GM19468 (cell line): ENCODE measurements around the gene KCNH2.
"Not testable (repeated sequence)": the region's sequence is repeated elsewhere in the genome, so short reads cannot be mapped to it uniquely, and the experiment has no call there.

ENCODE experiments used
- ATAC-seq: cut with Tn5 transposase; IDR thresholded peaks from one replicate; pipeline ENCODE4 v1.9.1; 2021; ENCODE audit warnings: mild to moderate bottlenecking, moderate library complexity, moderate number of reproducible peaks; ENCODE audit not compliant: unreplicated experiment; ENCODE audit errors: extremely low read depth

The KCNH2 gene

GRCh38 chr7:151013356-151013732 lies 35.2 kb upstream of the KCNH2 start:
- no peak for ATAC-seq

- ATAC-seq = no peak
Observed at GRCh38 chr7:151012911-151013347, 34.8 kb upstream of the KCNH2 start.

- no peak for ATAC-seq
Observed at GRCh38 chr7:151012031-151012692, 34.0 kb upstream of the KCNH2 start.

DNA sequence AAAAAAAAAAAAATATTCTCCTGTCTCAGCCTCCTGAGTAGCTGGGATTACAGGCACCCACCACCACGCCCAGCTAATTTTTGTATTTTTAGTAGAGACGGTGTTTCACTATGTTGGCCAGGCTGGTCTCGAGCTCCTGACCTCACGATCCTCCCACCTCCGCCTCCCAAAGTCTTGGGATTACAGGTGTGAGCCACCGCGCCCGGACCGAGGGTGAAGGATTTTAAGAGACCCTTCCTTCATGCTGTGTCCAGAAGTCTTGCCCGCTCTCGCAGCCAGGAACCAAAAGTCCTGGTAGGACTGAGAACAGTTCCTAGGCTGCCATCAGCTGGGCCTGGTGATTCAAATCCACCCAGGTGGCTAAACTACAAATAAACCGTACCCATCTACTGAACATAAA lies 33.5 kb upstream of the KCNH2 start:
- ATAC-seq = not testable (repeated sequence)

DNA sequence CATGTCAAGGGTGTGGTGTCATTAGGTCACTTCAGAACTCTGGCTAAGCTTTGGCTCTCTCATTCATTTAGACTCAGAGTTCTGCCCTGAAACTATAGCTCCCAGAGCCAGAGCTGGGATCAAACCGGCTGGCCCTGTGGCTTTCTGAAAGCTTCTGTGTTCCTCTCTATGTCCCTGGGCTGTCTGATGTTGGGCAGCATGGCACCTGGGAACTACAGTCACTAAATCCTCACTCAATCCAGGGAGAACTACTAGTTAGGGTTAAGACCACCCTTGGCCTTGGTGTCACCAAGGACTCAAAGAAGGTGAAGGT lies 32.9 kb upstream of the KCNH2 start:
- no peak for ATAC-seq

DNA sequence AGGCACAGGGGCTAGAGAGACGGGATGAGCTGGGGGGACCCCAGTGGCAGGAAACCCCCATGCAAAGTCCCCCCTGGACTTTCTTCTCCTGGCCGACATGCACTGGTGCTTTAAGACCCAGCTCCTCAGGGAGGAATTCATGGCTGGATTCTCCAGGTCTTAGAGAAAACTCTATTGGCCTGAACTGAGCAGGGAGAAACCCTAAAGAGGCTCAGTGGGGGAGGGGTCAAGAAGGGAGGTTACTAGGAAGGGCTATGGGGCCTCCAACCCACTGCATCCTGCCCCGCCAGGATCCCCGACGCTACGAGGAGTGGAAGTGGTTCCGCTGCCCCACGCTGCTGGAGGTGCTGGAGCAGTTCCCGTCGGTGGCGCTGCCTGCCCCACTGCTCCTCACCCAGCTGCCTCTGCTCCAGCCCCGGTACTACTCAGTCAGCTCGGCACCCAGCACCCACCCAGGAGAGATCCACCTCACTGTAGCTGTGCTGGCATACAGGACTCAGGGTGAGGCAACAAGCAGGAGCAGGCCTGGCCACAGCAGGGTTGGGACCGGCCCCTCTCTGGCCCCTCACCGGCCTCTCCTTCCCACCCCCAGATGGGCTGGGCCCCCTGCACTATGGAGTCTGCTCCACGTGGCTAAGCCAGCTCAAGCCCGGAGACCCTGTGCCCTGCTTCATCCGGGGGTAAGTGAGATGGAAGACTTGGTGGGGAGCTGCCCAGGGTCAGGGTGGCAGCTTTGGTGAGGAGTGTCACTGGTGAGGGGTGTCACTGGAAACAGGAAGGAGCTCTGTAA lies 32.4 kb upstream of the KCNH2 start:
- no peak for ATAC-seq

DNA sequence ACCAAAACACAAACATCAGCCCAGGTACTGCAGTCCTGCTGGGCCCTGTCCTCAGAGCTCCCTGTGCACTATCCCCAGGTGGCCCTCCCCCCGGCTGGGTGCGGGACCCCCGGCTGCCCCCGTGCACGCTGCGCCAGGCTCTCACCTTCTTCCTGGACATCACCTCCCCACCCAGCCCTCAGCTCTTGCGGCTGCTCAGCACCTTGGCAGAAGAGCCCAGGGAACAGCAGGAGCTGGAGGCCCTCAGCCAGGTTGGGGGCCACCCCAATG lies 31.9 kb upstream of the KCNH2 start:
- ATAC-seq = no peak

- ATAC-seq = no peak
Observed at GRCh38 chr7:151009327-151010036, 31.4 kb upstream of the KCNH2 start.

DNA sequence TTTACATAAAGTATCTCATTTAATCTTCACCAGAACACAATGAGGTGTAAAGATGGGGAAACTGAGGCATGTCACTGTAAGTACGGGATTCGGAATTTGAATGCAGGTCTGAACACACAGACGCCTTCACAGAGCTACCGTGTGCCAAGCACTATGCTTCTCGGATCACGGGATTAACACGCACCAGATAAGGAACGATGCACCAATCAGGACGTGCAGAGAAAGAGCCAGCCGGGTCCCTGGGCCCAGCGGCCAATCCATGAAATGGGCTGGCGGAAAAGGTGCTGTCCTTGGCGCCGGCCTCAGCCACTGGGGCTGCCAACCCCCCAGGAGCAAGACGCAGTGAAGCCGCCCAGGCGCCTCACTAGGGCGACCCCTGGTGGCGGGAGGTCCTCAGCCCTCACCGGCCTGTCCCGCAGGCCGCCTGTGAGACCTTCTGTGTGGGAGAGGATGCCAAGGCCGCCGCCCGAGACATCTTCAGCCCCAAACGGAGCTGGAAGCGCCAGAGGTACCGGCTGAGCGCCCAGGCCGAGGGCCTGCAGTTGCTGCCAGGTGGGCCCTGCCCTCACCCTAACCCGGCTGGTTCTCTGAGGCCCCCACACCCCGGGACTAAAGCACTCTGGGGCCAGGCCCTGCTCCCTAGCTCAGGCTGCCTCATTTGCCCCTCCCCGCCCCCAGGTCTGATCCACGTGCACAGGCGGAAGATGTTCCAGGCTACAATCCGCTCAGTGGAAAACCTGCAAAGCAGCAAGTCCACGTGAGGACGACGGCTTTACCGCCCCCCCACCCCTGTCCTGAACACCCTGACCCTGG lies 30.6 kb upstream of the KCNH2 start:
- ATAC-seq = no peak

- ATAC-seq = no peak
Observed at GRCh38 chr7:151008143-151008510, 30.0 kb upstream of the KCNH2 start.

- no peak for ATAC-seq
Observed at GRCh38 chr7:151007469-151007898, 29.4 kb upstream of the KCNH2 start.

DNA sequence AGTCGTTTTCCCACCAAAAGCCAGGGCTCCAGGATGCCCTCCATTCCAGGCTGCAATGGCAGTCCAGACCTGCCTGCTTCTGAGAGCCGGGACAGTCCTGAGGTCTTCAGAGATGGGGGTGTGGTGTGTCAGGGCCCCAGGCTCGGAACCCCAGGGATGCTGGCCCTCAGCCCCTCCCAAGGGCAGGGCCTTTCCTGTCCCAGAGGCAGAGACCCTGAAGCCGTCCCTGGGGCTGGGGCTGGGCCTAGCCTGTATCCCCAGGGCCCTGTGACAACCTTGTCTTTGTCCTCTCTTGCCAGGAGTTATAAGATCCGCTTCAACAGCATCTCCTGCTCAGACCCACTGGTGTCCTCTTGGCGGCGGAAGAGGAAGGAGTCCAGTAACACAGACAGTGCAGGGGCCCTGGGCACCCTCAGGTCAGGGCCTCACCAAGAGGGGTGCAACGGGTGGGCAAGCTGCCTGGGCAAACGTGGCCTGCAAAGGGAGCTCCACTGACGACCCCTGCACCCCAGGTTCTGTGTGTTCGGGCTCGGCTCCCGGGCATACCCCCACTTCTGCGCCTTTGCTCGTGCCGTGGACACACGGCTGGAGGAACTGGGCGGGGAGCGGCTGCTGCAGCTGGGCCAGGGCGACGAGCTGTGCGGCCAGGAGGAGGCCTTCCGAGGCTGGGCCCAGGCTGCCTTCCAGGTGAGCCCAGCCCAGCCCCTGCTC lies 28.6 kb upstream of the KCNH2 start:
- no peak for ATAC-seq

DNA sequence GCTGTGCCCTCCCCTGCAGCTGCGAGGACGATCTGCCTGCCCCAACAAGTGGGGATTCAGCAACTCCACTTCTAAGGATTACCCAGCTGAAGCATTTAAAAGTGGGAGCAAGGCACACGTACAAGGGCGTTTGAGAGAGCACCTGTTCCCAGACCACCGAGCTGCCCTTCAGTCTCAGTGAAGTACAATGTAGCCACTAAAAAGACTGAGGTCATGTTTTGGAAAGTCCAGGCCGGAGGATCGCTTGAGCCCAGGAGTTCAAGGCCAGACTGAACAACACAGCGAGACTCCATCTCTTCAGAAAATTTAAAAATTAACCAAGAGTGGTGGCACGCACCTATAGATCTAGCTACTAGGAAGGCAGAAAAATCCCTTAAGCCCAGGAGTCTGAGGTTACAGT lies 27.4 kb upstream of the KCNH2 start:
- no peak for ATAC-seq

DNA sequence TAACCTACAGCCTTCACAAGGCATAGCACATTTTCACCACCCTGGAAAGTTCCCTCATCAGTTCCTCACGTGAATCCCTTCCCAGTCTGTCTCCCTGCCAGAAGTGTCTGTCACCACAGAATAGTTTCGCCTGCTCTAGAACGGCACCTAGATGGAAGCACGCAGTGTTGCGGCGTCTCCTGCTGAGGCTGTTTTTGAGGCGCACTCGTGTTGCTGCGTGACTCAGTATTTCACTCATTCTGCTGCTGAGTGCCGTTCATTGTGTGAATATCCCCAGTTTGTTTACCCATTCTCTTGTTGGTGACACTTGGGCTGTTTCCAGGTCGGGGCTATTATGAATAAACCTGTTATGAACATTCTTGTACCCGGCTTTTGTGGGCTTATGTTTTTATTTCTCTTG lies 25.5 kb upstream of the KCNH2 start:
- ATAC-seq = no peak

DNA sequence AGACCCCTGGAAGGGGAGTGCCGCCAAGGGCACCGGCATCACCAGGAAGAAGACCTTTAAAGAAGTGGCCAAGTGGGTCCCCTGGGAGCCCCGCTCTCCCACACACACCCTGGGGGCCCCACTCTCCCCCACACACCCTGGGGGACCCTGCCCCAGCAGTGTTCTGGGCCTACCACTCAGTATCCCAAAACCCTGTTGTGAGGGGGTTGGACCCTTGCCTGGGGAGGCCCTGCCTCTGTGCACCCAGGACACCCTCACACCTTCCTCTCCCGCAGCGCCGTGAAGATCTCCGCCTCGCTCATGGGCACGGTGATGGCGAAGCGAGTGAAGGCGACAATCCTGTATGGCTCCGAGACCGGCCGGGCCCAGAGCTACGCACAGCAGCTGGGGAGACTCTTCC lies 23.4 kb upstream of the KCNH2 start:
- ATAC-seq = no peak

DNA sequence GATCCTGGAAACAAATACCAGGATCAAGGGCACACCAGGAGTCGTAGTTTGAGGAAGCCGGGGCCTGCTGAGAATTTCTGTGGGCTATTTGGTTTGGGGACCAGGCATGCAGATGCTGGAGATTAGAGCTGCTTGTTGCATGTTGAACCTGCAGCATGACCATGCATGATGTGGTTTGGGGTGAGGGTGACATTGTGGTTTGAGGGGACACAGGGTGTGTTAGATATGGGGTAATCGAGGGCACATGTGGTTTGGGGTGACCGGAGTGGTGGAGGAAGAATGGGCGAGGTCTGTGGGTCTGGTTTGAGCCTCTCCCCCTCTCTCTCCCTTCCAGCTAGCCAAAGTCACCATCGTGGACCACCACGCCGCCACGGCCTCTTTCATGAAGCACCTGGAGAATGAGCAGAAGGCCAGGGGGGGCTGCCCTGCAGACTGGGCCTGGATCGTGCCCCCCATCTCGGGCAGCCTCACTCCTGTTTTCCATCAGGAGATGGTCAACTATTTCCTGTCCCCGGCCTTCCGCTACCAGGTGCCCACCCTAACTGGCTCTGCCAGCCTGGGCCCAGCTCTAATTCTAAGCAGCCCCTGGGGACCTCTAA lies 22.9 kb upstream of the KCNH2 start:
- ATAC-seq = no peak

GRCh38 chr7:150999497-151000230 lies 21.5 kb upstream of the KCNH2 start:
- ATAC-seq = no peak

- ATAC-seq = no peak
Observed at GRCh38 chr7:150999001-150999400, 20.9 kb upstream of the KCNH2 start.

DNA sequence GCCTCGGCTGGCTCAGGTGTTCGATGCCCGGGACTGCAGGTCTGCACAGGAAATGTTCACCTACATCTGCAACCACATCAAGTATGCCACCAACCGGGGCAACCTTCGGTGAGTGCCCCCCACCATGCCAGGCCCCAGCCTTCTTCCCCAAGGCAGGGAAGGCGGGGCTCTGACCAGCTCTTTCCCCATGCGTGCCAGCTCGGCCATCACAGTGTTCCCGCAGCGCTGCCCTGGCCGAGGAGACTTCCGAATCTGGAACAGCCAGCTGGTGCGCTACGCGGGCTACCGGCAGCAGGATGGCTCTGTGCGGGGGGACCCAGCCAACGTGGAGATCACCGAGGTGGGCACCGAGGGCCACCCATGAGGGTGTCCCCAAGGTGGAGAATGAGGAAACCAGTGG lies 20.2 kb upstream of the KCNH2 start:
- ATAC-seq = no peak
